IPS-18c (cell line): ENCODE results near the gene KLF7.

Experiments
- H3K4me3 ChIP-seq: 2 replicates; pipeline ENCODE4 v1.7.0; 2013; ENCODE audit warnings: low read depth, mild to moderate bottlenecking, low read length, moderate library complexity; ENCODE audit not compliant: insufficient read depth
- H3K9me3 ChIP-seq: one replicate; pipeline ENCODE4 v1.6.1; 2013; ENCODE audit warnings: mild to moderate bottlenecking, low read length, moderate library complexity; ENCODE audit not compliant: control insufficient read depth, insufficient read depth

Gene KLF7

GRCh38 chr2:207091176-207091575, 74.6 kb downstream of the KLF7 start:
- no peak overlapping the region for H3K4me3 ChIP-seq

DNA sequence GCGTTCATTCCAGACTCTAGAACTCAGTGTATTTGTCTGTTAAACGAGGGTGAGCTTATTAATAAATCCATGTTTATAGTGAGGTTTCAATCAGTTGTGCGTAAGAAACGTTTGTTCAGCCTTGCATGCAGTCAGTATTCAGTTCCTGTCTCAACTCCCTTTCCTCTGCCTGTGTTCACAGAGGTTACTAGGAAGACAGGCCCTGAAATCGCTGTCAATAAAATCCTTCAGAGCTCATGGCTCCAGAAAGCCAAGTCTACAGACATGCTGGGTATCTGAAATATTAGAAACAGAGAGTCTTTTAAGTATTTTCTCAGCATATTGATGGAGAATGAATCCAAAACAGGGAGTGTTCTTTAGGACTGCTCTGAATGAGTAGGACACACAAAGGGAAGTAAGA, 75.4 kb downstream of the KLF7 start:
- H3K4me3 ChIP-seq = no peak overlapping the region
- H3K9me3 ChIP-seq = no peaks in the 10 kb centered on the region

More at GRCh38 chr2:207091176-207091575, 74.6 kb downstream of the KLF7 start:
- H3K9me3 ChIP-seq = no peaks in the 10 kb centered on the region

- H3K9me3 ChIP-seq = no peaks in the 10 kb centered on the region
- H3K4me3 ChIP-seq = no peak overlapping the region
These were observed 76.9 kb downstream of the KLF7 start for GRCh38 chr2:207088839-207089238.

DNA sequence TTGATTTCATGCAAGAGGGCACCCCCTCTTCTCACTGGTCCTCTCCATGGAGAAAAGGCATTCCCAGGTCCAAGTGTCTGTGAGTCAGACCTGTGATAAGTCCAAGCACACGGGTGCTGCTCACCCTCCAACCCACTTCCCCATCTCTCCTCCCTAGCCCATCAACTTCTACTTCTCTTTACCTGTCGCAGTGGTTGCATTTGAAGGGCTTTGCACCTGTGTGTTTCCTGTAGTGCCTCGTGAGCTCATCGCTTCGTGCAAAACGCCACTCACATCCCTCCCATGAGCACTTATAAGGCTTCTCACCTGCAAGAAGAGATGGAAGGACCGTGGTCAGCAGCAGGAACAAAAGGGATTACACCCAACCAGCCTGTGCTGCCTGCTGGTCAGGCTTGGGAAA, 77.5 kb downstream of the KLF7 start:
- Histone ChIP-seq H3K9me3 (no peaks in the 10 kb centered on the region), H3K4me3 (no peak overlapping the region)

GRCh38 chr2:207087046-207087902, 78.5 kb downstream of the KLF7 start:
- Histone ChIP-seq H3K4me3 (no peak overlapping the region), H3K9me3 (no peaks in the 10 kb centered on the region)

GRCh38 chr2:207086136-207086535, 79.6 kb downstream of the KLF7 start:
- Histone ChIP-seq H3K9me3 (no peaks in the 10 kb centered on the region), H3K4me3 (no peak overlapping the region)

DNA sequence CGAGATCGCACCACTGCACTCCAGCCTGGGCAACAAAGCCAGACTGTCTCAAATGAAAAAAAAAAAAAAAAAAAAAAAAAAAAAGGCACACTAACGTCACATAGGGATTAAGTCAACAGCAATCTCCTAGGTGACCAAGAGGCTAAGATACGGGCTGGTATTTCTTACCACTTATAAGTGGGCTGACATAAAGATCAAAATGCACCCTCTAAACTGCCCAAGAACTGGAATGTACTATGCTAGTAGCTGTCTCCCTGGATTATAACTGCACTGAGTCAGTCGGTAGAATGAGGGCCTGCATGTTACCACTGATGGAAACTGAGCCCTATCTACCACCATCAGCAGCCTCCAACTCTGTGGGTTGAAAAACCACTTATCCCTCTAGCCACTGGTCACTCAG, 80.6 kb downstream of the KLF7 start:
- Histone ChIP-seq H3K4me3 (no peak overlapping the region), H3K9me3 (no peaks in the 10 kb centered on the region)

- no peak overlapping the region for H3K4me3 ChIP-seq
- H3K9me3 ChIP-seq = no peaks in the 10 kb centered on the region
These were observed 82.2 kb downstream of the KLF7 start for GRCh38 chr2:207083361-207084110.

DNA sequence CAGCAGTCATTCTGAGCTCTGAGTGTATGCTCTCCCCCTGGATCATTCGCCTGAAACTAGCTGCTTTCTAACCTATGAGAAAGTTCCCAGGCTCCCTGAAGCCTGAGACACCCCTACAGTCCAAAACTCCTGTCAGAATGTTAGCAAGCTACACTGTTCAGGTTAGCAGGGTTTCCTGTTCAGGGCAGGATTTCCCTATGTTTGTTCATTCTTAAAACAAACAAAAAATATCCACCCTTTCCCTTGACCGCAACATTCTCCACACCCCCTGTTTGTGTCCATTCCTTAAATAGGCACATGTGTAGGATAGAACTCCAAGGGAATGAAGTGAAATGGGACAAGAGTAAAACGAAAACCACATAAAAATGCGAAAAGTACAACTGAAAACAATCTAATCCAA, 83.1 kb downstream of the KLF7 start:
- H3K9me3 ChIP-seq = no peaks in the 10 kb centered on the region
- no peak overlapping the region for H3K4me3 ChIP-seq

DNA sequence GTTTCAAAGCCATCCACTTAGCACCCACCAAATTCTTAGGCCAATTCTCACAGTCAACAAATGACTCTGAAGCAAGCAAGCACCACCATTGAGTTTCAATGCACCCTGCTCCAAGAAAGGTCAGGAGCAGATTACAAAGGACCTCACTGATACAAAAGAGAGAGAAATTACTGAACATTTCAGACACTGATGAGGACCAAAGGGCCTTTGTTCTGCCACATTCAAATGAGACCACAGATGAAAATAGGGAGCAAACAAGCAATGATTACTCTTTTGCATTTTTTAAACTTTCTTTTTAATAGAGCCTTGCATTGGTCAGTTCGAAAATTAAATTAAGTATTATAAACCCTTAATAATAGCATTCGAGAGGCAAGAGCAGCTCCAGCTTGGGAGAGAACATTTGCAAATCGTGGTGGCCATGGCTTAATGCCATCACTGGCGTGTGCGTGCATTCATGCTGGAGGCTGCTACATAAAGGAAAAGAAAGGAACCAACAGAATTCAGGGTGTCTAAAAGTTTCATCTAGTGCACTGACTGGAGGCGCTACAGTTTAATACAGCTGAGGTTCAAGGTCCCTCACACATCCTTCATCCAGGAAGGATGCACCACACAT, 87.5 kb downstream of the KLF7 start:
- H3K9me3 ChIP-seq = no peaks in the 10 kb centered on the region
- H3K4me3 ChIP-seq = no peak overlapping the region

DNA sequence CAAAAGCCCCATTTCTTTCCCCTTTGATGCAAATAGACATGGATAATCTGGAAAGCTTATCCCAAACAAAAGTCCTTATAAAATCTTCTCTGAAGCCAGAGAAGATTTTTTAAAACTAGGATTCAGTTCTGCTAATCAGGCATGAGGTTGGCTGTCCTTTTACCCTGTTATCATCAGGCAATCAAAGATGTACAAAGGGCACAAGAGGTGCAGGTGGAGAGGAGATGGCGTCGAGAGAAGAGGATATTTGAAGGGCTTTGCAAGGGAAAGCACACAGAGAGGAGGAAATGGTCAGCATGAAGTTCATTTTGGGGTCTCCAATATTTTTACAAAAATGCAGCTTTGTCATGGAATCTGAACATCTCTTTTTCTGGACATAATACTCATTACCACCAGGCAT, 88.5 kb downstream of the KLF7 start:
- Histone ChIP-seq H3K4me3 (no peak overlapping the region), H3K9me3 (no peaks in the 10 kb centered on the region)

DNA sequence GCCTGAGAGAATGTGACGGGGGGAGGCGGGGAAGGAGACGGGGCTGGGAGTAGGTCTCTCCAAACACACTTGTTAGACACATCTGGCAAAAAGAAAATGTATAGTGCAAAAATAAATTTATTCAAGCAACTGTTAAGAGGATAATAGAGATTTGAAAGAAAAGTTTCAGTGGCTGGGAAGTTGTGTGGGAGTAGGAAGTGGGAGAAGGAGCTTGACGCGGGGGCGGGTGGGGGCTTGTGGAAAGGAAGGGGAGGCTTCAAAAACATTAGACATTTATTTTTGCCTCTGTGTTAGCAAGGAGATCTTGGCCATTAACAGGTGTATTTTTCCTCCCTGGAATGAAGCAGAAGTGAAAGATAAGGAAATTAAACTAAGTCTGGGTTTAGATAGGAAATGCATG, 90.3 kb downstream of the KLF7 start:
- no peak overlapping the region for H3K4me3 ChIP-seq

DNA sequence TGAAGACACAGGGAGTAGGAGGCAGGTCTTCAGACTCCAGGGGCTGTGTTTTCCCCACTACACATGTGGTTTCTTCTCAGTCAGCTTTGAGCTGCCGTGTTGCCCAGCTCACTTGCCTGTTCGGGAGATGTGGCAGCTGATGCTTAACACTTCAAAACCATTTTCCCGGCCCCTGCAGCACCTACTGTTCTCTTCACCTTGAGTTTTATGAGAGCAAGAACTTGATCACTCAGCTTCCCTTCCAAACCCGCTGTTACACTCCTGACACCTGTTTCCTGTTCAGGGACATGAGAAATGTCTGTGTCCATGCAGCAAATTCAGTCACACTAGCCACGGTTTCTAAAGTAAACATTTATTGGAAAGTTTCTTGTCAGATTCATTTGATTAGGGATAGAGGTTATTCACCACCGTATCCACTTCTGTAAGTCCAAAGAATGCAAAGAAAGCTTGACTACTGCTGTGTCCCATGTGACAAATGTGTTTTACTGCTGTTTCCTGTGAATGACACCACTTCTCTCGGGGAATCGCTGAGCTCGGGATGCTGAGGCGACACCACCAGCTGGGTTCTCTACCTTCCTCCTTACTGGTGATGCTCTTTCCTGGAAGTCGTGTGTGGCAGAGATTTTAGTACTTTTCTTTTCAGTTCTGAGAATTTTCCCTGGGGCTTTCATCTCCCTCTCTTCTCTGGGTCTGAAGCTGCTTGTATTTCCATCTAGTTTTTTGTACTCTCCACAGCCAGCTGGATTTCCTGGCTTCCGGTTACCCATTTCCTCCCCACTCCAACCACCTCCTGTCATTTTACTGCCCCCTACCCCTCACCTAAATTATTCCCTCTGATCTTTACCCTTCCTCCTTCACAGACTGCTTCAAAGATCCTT, 91.7 kb downstream of the KLF7 start:
- H3K4me3 ChIP-seq = no peak overlapping the region
- no peaks in the 10 kb centered on the region for H3K9me3 ChIP-seq

More for the DNA sequence above, 90.3 kb downstream of the KLF7 start:
- H3K9me3 ChIP-seq = no peaks in the 10 kb centered on the region

DNA sequence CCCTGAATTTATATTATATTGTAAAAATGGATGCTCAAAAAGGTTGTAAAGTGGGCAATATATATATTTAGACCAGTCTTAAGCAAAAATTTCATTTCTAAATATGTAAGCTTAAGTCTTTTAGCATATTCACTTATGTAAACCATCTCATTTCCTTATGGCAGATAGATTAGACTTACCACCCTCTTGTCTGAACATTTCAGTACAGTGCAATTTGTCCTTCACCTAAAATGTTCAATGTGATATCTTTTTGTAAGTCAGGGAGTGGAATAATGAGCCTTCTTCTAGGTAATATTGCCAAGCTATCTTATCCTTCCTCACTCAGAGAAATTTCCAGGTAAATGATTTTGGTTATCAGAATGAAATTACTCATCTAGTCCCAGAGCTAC, 92.3 kb downstream of the KLF7 start:
- Histone ChIP-seq H3K9me3 (no peaks in the 10 kb centered on the region), H3K4me3 (no peak overlapping the region)

- Histone ChIP-seq H3K9me3 (no peaks in the 10 kb centered on the region), H3K4me3 (no peak overlapping the region)
These were observed 93.2 kb downstream of the KLF7 start for GRCh38 chr2:207072571-207072970.

- H3K4me3 ChIP-seq = no peak overlapping the region
These were observed 93.9 kb downstream of the KLF7 start for GRCh38 chr2:207071820-207072219.

DNA sequence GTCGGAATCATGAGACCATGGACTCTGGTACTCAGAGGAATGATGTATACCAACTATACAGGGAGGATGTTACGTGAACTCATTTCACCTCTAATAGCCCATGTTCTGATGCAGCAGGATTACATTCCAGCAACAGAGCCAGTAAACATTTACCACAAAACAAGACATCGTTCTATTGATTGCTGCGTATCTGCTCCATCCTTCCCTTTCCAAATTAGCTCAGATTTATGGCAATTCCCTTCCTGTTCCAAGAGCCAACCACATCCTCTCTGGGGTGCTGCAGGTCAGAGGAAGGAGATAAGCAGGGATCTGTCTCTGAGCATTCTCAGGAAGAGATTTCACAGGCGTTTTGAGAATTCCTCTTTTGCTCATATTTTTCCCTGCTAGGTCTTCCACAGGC, 98.3 kb downstream of the KLF7 start:
- Histone ChIP-seq H3K9me3 (no peaks in the 10 kb centered on the region), H3K4me3 (no peak overlapping the region)

More at GRCh38 chr2:207071820-207072219, 93.9 kb downstream of the KLF7 start:
- no peaks in the 10 kb centered on the region for H3K9me3 ChIP-seq
